Measurements from ENCODE around the gene ELOVL7. TPM values are rescaled to one million over a fixed set of nuclear protein-coding genes. Genes with fewer than 3 reads are reported as not detected.

Gene ELOVL7
- total and polyA plus RNA-seq, 2 of the 8 experiments (the other 6 are each of a cell fraction or from before 2014, with no cell fraction given), result 3.1 to 5.1 TPM

DNA sequence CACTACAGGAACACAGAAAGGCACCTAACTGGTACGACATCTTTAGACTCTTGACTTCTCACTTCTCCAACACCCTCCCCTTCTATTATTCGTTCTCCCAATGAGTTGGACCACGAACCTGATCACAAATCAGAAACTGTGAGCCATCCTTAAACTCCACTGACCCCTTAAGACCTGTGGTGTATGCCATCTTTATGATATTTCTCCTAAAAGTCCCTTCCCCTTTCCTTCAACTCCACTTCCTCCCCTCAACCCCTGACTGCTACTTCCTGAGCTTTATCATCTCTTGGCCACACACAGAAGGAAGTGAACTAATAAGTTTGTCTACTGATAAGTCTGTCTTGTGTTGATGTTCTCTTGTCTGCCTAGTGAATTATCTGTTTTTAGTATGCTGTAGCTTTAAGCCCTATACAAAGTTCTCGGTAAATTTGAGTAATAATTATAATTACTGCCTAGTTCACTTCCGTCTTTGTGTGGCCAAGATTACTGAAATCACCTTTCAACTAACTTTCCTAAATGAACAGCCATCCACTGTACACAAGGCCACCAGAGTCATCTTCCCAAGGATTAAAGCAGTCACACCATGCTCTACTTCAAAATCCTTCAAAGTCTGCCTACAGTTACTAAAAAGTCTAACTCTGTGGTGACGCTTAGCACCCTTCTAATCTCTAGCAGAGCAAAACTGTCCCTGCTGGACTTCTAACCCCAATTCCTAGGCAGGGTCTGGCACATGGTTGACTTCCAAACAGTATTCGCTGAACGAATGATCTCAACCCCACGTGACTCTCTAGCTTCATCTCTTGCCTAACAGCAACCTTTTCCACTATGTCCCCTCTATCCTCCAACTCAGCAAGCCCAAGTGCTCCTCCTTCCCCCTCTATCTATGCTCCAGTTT, 23.2 kb downstream of the ELOVL7 start:
- Histone ChIP-seq H3K4me2 (ENCODE audit: insufficient read depth in 1 of 2, low read depth in 2 of 2, low read length in 2 of 2) (no peak overlapping the region), H2BK120ac (replicated peaks; ENCODE audit: low read depth, low read length) (no peak overlapping the region), H2AK5ac (ENCODE audit: low read depth, low read length) (no peak overlapping the region), H3K9ac (replicated peaks in 1 of 4; ENCODE audit: extremely low read depth in 1 of 4, low read depth in 3 of 4, low read length in 3 of 4) (no peak overlapping the region), H3K23ac (ENCODE audit: insufficient read length) (no peak overlapping the region), H3K56ac (replicated peaks; ENCODE audit: insufficient read length, low read depth, low read length) (no peak overlapping the region), H2BK12ac (ENCODE audit: low read depth, low read length) (no peak overlapping the region), H3K18ac (ENCODE audit: extremely low read depth, low read length) (no peak overlapping the region), H3K9me3 (ENCODE audit: insufficient read depth in 2 of 2, low read depth in 1 of 2, low read length in 1 of 2) (no peaks in the 10 kb centered on the region), H2BK20ac (ENCODE audit: low read length) (no peak overlapping the region), H3K27ac (ENCODE audit: low read depth, low read length) (no peak overlapping the region), H4K5ac (ENCODE audit: insufficient read length, low read depth, low read length) (no peak overlapping the region), H2BK5ac (ENCODE audit: low read depth, low read length) (no peak overlapping the region), H3K4me1 (replicated peaks in 1 of 4; ENCODE audit: control insufficient read depth in 3 of 4, insufficient read depth in 4 of 4, low read length in 3 of 4) (no peaks in the 10 kb centered on the region), H3K27me3 (replicated peaks in 1 of 4; ENCODE audit: control insufficient read depth in 3 of 4, extremely low read depth in 1 of 4, insufficient read depth in 3 of 4, low read length in 3 of 4) (no peaks in the 10 kb centered on the region), H2AFZ (ENCODE audit: low read length) (no peak overlapping the region), H3K4me3 (ENCODE audit: extremely low read depth in 1 of 4, insufficient read depth in 2 of 4, low read depth in 3 of 4, low read length in 4 of 4) (no peak overlapping the region), H4K91ac (replicated peaks; ENCODE audit: insufficient read length, low read length) (no peak overlapping the region), H3K14ac (ENCODE audit: insufficient read length) (no peak overlapping the region), H3K4ac (replicated peaks; ENCODE audit: insufficient read length, low read depth, low read length) (no peak overlapping the region), H3K79me1 (ENCODE audit: low read depth, low read length) (no peaks in the 10 kb centered on the region), H3K23me2 (ENCODE audit: low read depth, low read length) (no peaks in the 10 kb centered on the region; the same call in 1 of the 2 replicates), H4K20me1 (replicated peaks in 1 of 2; ENCODE audit: control insufficient read depth in 1 of 2, insufficient read depth in 2 of 2, low read length in 2 of 2) (no peaks in the 10 kb centered on the region), H3K79me2 (ENCODE audit: control insufficient read depth in 1 of 2, insufficient read depth in 2 of 2, low read length in 2 of 2) (no peaks in the 10 kb centered on the region; a peak in 1 of 4 replicates), H4K8ac (ENCODE audit: extremely low read depth, insufficient read depth, low read length) (no peak overlapping the region), H3K36me3 (ENCODE audit: control insufficient read depth in 2 of 4, insufficient read depth in 4 of 4, low read length in 3 of 4) (no peaks in the 10 kb centered on the region), H2BK15ac (ENCODE audit: low read length) (no peak overlapping the region)
- FAIRE-seq (no peak), DNase-seq (ENCODE audit: low read depth in 1 of 2, low spot score in 2 of 2) (no peak)
- ChIA-PET CTCF (ENCODE audit: partially characterized antibody) (interaction anchor here (1.1 kb wide), 2 partner anchors 14 to 131 kb away, joined by 3 read pairs; no protein-coding TSS in a partner anchor), POLR2A (ENCODE audit: partially characterized antibody) (interaction anchor here (1.1 to 1.8 kb wide), 4 partner anchors 10 to 124 kb away, joined by 3 to 6 read pairs (median 4); partner anchors contain the start of gene ELOVL7)
- TF ChIP-seq ASH2L (IDR thresholded peaks at IDR 0.05; ENCODE audit: low read length), result no peak
- TF ChIP-seq TEAD4 (IDR thresholded peaks at IDR 0.05; ENCODE audit: low read depth, low read length), result no peak
- WGBS, 2 experiments (ENCODE audit: extremely low coverage in 1 of 2, insufficient coverage in 1 of 2, insufficient read length in 1 of 2, insufficient replicate concordance in 2 of 2, low coverage in 1 of 2, low lambda C conversion rate in 2 of 2, missing lambda C conversion rate in 1 of 2), result 91% methylated on average over 9 of the region's 9 CpGs; no CpG with 5 or more reads in 1 of the 2 experiments
